Vagina (tissue), 2 donors: ENCODE data around the gene WASL. TPM values are rescaled to one million over a fixed set of nuclear protein-coding genes. Genes with fewer than 3 reads are reported as not detected.

Experiments used
- DNase-seq, 2 donors: peaks; one replicate each; pipeline ENCODE4 v3.0.0-alpha.2; 2017; ENCODE audit errors: extremely low spot score in 2 of 2
- H3K27ac ChIP-seq: fragments of 200-600 bp; sonication (generic); one replicate; pipeline ENCODE4 v1.5.1; 2019
- H3K27me3 ChIP-seq: fragments of 200-600 bp; sonication (generic); one replicate; pipeline ENCODE4 v1.5.1; 2019
- H3K36me3 ChIP-seq, 2 donors: fragments of 200-600 bp; sonication (generic); one replicate each; pipeline ENCODE4 v1.5.1; 2017 to 2019
- H3K4me1 ChIP-seq: fragments of 200-600 bp; sonication (generic); one replicate; pipeline ENCODE4 v1.5.1; 2019
- H3K4me3 ChIP-seq, 2 donors: fragments of 200-600 bp; sonication (generic); 1 replicate in 1 of 2; 2 replicates in 1 of 2; pipeline ENCODE4 v1.5.1; 2016 to 2019
- H3K9me3 ChIP-seq: fragments of 200-600 bp; sonication (generic); one replicate; pipeline ENCODE4 v1.5.1; 2019
- CTCF ChIP-seq, 3 experiments: fragments of 450-650 bp in 2 of 3; fragments of 200-600 bp in 1 of 3; sonication (generic) in 1 of 3; IDR thresholded peaks; one replicate each; pipeline ENCODE4 v1.5.1; 2017 to 2019; ENCODE audit warnings: antibody characterized with exemption in 3 of 3, mild to moderate bottlenecking in 2 of 3, moderate library complexity in 2 of 3
- POLR2A ChIP-seq, 2 donors: fragments of 450-650 bp; IDR thresholded peaks; one replicate each; pipeline ENCODE4 v1.6.1; 2017; ENCODE audit warnings: antibody characterized with exemption in 2 of 2, mild to moderate bottlenecking in 2 of 2, moderate library complexity in 2 of 2
- POLR2AphosphoS5 ChIP-seq, 2 donors: sonication (generic); formaldehyde crosslinking; IDR thresholded peaks; one replicate each; pipeline ENCODE4 v1.9.0; 2017; ENCODE audit warnings: antibody characterized with exemption in 2 of 2, mild to moderate bottlenecking in 2 of 2, low read depth in 1 of 2; ENCODE audit not compliant: insufficient read depth in 1 of 2
- intact Hi-C: fragments of 100-400 bp; cut with DNase I; formaldehyde crosslinking; loops from one replicate; pipeline ENCODE4 v1.15.1; 2023
- total RNA-seq: library from RNA; depleted of rRNA; stranded (reverse); fragments of >200 nt; gene quantifications from one replicate; pipeline ENCODE4 v1.2.3, GENCODE V29; 2016

The WASL gene
- total RNA-seq, 1 donor from 2014 or later: 24.8 TPM

GRCh38 chr7:123712619-123713018, 36.2 kb downstream of the WASL start:
- peaks cover 0 to 5% of the 10 kb centered on the region in 2 donors for H3K36me3 ChIP-seq
- H3K4me1 ChIP-seq: peaks cover 43% of the 10 kb centered on the region
- DNase-seq: no peak
- no peaks in the 10 kb centered on the region for H3K27me3 ChIP-seq
- TF ChIP-seq POLR2A (IDR thresholded peaks at IDR 0.05): no peak
- no peak for TF ChIP-seq POLR2AphosphoS5 (IDR thresholded peaks at IDR 0.05; ENCODE audit: insufficient read depth in 1 of 2, low read depth in 1 of 2)
- TF ChIP-seq CTCF (IDR thresholded peaks at IDR 0.05): no peak
- H3K9me3 ChIP-seq: no peaks in the 10 kb centered on the region
- no peak overlapping the region for H3K27ac ChIP-seq
- intact Hi-C loops: no loop called here
- H3K4me3 ChIP-seq: no peak overlapping the region

GRCh38 chr7:123711832-123712293, 36.9 kb downstream of the WASL start:
- no peak for DNase-seq
- Histone ChIP-seq H3K4me1 (peaks cover 43% of the 10 kb centered on the region), H3K4me3 (no peak overlapping the region), H3K9me3 (no peaks in the 10 kb centered on the region), H3K36me3 (peaks cover 0 to 10% of the 10 kb centered on the region in 2 donors), H3K27ac (no peak overlapping the region), H3K27me3 (no peaks in the 10 kb centered on the region)
- intact Hi-C loops: no loop called here
- TF ChIP-seq POLR2AphosphoS5 (IDR thresholded peaks at IDR 0.05; ENCODE audit: insufficient read depth in 1 of 2, low read depth in 1 of 2): no peak
- no peak for TF ChIP-seq POLR2A (IDR thresholded peaks at IDR 0.05)
- TF ChIP-seq CTCF (IDR thresholded peaks at IDR 0.05): no peak

- no peaks in the 10 kb centered on the region for H3K27me3 ChIP-seq
- no peak for TF ChIP-seq POLR2AphosphoS5 (IDR thresholded peaks at IDR 0.05; ENCODE audit: insufficient read depth in 1 of 2, low read depth in 1 of 2)
- TF ChIP-seq POLR2A (IDR thresholded peaks at IDR 0.05): no peak
- no peak for TF ChIP-seq CTCF (IDR thresholded peaks at IDR 0.05)
- no peak overlapping the region for H3K4me3 ChIP-seq
- H3K9me3 ChIP-seq: no peaks in the 10 kb centered on the region
- intact Hi-C loops: no loop called here
- DNase-seq: no peak
- no peak overlapping the region for H3K27ac ChIP-seq
- H3K4me1 ChIP-seq: peaks cover 39% of the 10 kb centered on the region
- H3K36me3 ChIP-seq: peaks cover 0 to 20% of the 10 kb centered on the region in 2 donors
Observed at GRCh38 chr7:123710683-123711082, 38.1 kb downstream of the WASL start.

- H3K4me3 ChIP-seq: no peak overlapping the region
- intact Hi-C loops: no loop called here
- DNase-seq: no peak
- no peaks in the 10 kb centered on the region for H3K9me3 ChIP-seq
- no peaks in the 10 kb centered on the region for H3K27me3 ChIP-seq
- no peak overlapping the region for H3K27ac ChIP-seq
- no peak for TF ChIP-seq POLR2A (IDR thresholded peaks at IDR 0.05)
- no peak for TF ChIP-seq POLR2AphosphoS5 (IDR thresholded peaks at IDR 0.05; ENCODE audit: insufficient read depth in 1 of 2, low read depth in 1 of 2)
- no peak for TF ChIP-seq CTCF (IDR thresholded peaks at IDR 0.05)
- peaks cover 30% of the 10 kb centered on the region for H3K4me1 ChIP-seq
- H3K36me3 ChIP-seq: peaks cover 0 to 32% of the 10 kb centered on the region in 2 donors
Observed at GRCh38 chr7:123709525-123709924, 39.3 kb downstream of the WASL start.

GRCh38 chr7:123705211-123705901, 43.4 kb downstream of the WASL start:
- no peaks in the 10 kb centered on the region for H3K27me3 ChIP-seq
- H3K9me3 ChIP-seq: no peaks in the 10 kb centered on the region
- H3K36me3 ChIP-seq: peaks cover 0 to 39% of the 10 kb centered on the region in 2 donors

More at GRCh38 chr7:123705211-123705901, 43.4 kb downstream of the WASL start:
- intact Hi-C loops: no loop called here
- Histone ChIP-seq H3K4me1 (peaks cover 5% of the 10 kb centered on the region), H3K4me3 (no peak overlapping the region), H3K27ac (no peak overlapping the region)
- DNase-seq: no peak
- TF ChIP-seq POLR2AphosphoS5 (IDR thresholded peaks at IDR 0.05; ENCODE audit: insufficient read depth in 1 of 2, low read depth in 1 of 2) (no peak), CTCF (IDR thresholded peaks at IDR 0.05) (no peak), POLR2A (IDR thresholded peaks at IDR 0.05) (no peak)
